GM18499 (cell line): Measurements from ENCODE around the gene ST6GALNAC1.

Experiments used
- ATAC-seq: cut with Tn5 transposase; IDR thresholded peaks from one replicate; pipeline ENCODE4 v1.9.1; 2021; ENCODE audit warnings: moderate number of reproducible peaks; ENCODE audit not compliant: insufficient read depth, unreplicated experiment

Gene ST6GALNAC1

GRCh38 chr17:76585033-76585648 lies 58.4 kb downstream of the ST6GALNAC1 start:
- no peak for ATAC-seq

DNA sequence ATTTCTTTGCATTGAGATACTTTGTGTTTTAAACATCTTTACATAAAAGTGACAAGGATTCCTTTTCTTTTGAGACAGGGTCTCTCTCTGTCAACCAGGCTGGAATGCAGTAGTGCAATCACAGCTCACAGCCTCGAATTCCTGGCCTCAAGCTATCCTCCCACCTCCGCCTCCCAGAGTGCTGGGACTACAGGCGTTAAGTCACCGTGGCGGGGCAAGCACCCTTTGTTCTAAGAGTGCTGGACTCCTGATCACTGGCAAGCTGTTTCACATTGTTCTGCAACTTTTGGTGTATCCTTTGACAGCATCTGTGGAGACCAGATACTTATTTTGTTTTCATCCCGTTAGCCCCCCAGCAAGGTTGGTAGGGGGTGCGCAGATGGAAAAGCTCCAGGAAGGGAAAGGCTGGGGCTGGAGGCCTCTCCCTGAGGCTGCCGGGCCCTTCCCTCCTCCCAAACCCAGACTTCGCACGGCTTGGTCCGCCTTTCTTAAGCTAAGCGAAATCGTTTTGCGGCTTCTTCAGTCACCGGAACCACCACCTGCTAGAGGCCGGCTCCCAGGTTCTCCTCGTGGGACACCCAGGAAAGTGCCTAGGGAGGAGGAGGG lies 59.0 kb downstream of the ST6GALNAC1 start:
- ATAC-seq, result no peak

- ATAC-seq, result no peak
Observed at GRCh38 chr17:76582660-76583059, 60.9 kb downstream of the ST6GALNAC1 start.

DNA sequence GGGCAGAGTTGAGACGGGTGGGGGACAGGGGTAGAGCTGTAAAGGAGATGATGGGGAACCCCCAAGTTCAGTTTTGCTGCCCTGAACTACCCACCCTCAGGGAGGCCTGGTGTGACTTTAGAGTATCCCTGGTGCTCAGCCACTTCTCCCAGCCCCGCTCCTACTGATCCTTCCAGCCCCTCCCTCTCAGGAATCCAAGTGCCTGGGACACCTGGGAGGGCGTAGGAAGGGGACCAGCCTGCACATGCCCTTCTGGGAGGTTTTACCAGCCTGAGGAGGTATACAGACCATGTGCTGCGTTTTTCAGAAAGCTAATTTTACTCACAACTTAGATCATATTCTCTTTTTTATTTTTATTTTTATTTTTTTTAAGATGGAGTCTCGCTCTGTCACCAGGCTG lies 62.0 kb downstream of the ST6GALNAC1 start:
- ATAC-seq, result no peak

DNA sequence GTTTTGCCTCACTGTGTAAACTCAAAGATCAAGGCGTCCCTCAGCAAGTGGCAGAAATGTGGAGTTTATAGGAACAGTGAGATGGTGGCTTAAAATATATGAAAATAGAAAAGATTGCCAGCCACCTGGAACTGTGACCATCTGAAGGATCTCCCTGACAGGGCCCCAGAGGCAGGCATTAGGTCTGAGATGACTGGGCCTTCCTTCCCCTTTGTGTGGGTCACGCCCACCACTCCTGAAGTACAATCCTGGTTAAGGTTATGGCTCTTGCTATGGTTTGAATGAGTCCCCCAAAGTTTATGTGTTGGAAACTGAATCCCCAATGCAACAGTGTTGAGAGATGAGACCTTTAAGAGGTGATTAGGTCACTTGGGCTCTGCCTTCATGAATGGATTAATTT lies 64.3 kb downstream of the ST6GALNAC1 start:
- ATAC-seq, result no peak

GRCh38 chr17:76578376-76578775 lies 65.2 kb downstream of the ST6GALNAC1 start:
- ATAC-seq, result no peak

GRCh38 chr17:76577876-76578275 lies 65.7 kb downstream of the ST6GALNAC1 start:
- no peak for ATAC-seq

GRCh38 chr17:76576189-76576588 lies 67.4 kb downstream of the ST6GALNAC1 start:
- no peak for ATAC-seq

GRCh38 chr17:76575570-76575969 lies 68.0 kb downstream of the ST6GALNAC1 start:
- no peak for ATAC-seq
